Iris pigment epithelial cell (primary cell): ENCODE measurements around the gene KLF13.
A peak's percentile ranks its signal among the peaks of the same experiment; 100 is the strongest.

ENCODE experiments used
- DNase-seq: peaks from one replicate; pipeline ENCODE4 v3.0.0-alpha.2; 2011; ENCODE audit warnings: low read depth

Gene KLF13

GRCh38 chr15:31317017-31317416, 9.6 kb upstream of the KLF13 start:
- no peak for DNase-seq

DNA sequence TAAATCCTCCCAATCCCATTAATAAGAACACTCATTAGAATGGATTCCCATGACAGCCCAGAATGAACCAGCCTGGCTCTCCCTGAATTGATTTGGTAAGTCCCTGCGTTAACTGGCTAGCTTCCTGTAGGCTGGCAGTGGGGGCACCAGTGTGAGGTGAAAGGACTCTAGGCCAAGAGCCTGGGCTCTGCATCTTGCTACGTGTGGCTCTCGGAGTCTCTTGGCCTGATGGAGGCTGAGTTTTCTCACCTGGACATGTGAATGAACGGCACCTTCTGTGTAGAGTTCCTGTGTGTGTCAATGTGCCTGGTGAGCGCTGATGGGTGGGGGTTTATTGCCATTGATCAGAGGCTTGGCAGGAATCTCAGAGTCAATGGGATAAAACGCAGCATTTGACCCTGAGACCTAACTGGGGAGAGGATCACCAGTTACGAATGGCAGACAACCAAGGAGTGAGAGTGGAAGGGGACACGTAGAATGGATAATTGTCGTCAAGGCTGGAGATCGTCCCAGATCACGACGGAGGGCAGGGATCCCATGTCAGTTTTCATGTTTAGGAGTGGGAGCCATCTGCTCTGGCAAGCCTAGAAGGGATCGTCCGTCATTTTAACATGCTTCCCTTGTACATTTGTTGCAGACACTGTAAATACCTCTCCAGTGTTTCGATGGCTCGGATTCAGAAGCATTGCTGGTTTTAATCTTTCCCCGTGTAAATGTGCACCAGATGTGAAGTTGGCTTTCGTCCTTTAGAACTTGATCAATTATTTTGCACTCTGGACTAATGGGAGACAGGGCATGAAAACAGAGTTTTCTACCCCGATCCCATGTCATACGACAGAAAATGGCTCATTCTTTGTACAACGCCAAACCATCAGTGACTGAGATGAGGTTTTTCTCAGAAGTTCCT, 9.0 kb upstream of the KLF13 start:
- DNase-seq = no peak

- no peak for DNase-seq
Measured at GRCh38 chr15:31318429-31318828, 8.2 kb upstream of the KLF13 start.

DNA sequence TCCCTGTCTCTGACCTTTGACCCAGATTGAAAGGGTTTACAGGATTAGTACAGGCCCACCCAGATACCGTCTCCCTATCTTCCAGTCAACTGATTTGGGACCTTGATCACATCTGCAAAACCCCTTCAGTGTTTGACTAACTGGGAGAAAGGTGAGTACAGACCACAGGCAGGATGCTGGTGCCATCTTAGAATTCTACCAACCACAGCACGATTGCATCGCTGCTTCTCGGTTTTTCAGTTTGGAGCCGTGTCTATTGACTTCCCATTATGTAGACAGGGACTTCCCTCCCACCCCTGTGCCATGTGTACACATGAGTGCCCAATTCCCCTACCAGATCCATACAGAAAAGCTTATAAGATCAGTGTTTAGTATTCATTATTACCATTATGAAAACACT, 6.6 kb upstream of the KLF13 start:
- no peak for DNase-seq

DNA sequence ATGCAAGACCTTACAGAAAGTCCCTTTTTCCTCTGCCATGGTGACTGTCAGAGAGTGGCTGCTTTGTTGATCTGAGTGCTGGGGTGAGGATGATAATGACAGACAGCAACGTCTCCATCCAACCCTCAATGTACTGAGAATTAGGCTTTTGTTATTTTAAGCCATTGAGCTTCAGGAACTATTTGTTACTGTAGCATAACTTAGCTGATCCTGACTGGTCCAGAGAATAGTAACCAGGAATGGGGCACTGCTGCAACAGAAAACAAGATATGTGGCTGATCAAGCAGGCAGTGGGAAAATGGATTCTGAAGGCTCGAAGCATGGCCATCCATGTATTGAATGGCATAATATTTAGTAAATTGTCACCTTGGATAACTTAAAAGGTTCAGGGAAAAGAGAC, 5.2 kb upstream of the KLF13 start:
- no peak for DNase-seq

- DNase-seq = no peak
Measured at GRCh38 chr15:31322504-31322903, 4.1 kb upstream of the KLF13 start.

DNA sequence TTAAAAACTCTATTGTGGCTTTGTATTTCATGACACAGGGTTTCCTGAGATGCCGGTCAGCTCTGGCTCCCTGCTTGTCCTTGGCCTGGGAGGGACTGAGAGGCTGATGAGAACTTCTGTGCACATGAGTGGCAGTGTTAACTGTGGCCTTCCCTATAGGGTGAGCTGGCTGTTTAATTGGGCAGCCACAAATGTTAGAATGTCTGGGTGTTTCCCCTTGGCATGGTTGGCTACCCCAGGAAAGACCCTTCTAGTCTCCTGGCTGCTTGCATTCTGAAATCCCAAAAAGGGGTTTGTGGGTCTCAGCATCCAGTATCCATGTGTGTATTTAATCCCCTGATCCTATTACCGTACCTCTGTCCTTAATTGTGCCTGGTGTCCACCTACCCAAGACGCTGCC, 3.0 kb upstream of the KLF13 start:
- no peak for DNase-seq

- DNase-seq = no peak
Measured at GRCh38 chr15:31324186-31324585, 2.4 kb upstream of the KLF13 start.

- no peak for DNase-seq
Measured at GRCh38 chr15:31324806-31325594, 1.6 kb upstream of the KLF13 start.

DNA sequence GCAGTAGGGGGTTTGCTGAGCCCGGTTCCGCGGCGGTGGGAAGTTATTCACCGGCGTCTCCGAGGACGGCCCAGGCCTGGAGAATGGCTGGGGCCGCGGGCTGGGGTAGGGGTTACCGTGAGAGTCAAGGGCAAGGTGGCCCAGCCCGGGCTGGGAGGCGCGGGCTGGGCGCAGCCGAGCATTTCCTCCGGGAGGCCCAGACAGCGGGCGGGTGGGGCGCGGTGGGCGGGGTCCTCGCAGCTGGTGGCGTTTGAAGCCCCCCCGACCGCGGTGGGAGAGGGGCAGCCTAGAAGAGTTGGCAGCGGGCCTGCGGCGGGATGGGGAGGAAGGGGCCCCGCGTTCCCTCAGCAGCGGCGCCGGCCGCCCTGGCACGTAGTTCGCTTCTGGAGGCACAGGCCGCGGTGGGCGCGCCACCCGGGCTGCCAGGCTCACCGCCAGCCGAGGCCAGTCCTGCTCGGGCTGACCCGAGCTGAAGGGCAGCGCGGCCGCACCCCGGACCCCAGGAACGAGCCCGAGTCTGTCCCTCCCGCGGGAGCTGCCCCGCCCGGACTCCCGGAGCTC, 960 bp upstream of the KLF13 start:
- peak; percentile 29 for DNase-seq

DNA sequence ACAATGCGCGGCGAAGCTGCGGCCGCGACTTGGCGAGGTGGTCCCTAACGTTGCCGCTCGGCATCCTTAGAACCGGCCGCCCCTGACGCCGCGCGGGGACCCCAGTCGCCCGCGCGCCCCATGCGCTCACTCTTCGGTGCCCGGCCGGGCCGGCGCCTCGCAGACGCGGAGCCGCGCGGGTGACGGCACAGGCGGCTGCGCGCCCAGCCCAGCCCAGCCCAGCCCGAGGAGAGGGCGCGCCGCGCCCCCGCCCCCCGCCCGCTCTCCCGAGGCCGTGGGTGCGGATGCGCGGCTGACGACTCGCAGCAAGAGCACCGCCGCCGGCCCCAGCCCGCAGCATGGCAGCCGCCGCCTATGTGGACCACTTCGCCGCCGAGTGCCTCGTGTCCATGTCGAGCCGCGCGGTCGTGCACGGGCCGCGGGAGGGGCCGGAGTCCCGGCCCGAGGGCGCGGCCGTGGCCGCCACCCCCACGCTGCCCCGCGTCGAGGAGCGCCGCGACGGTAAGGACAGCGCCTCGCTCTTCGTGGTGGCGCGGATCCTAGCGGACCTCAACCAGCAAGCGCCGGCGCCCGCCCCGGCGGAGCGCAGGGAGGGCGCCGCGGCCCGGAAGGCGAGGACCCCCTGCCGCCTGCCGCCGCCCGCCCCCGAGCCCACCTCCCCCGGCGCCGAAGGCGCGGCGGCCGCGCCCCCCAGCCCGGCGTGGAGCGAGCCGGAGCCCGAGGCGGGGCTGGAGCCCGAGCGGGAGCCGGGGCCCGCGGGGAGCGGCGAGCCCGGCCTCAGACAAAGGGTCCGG, 437 bp downstream of the KLF13 start:
- peak; percentile 69 for DNase-seq

GRCh38 chr15:31327669-31328427, 1.2 kb downstream of the KLF13 start:
- peak; percentile 45 for DNase-seq

DNA sequence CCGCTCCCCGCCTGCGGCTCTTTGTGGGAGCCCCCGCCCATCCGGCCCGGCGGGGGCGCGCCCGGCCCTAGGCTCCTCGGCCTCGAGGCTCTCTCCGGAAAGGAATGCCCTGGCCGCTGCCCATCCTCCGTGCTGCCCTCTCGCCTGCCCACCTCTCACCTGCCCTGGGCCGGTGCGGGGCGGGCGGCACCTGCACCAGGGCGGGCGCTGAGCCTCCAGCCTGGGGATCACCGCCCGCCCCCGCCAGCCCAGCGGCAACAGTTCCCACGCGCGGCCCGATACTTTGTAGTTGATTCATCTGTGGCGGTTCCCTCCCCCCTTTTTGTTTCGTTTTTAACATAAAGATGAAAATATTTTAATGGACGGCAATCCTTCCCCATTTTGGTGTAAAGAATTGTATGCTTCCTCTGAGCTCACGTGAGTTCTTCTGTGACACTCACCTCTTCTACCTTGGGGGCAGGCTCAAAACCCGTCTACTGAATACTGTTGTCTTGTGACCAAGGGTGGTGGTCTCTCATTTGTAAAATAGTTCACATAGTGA, 1.9 kb downstream of the KLF13 start:
- peak; percentile 70 for DNase-seq

DNA sequence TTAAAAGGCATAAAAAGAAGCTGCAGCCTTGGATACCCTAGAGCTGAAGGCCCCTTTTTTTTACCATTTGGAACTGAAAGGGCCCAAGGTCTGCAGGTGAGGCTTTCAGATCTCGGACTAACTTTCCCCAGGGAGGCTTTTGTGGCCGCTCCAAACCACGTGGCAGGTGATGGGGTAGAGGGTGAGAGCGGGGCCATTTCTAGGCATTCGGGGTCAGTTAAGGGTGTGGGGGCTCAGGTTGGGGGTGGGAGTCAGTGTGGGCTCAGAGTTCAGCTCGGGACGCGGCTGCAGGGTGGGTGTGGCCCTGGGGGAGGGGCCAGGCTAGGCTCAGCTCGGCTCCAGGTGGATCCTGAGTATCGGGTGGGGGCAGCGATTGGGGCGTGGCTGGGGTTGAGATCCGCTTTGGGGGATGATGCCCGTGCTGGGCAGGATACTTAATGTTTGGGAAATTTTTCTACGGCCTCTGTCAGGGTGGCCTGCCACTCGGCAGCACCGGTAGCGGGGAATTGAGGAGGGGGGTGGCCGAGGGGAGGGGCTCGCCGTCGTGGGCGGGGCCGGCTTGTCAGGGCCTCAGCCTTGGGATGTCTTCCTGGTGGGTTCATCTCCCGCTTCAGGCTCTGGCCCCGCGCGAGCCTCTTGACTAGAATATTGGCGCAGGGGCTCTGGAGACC, 2.5 kb downstream of the KLF13 start:
- no peak for DNase-seq

- DNase-seq = no peak
Measured at GRCh38 chr15:31329640-31330010, 3.0 kb downstream of the KLF13 start.

DNA sequence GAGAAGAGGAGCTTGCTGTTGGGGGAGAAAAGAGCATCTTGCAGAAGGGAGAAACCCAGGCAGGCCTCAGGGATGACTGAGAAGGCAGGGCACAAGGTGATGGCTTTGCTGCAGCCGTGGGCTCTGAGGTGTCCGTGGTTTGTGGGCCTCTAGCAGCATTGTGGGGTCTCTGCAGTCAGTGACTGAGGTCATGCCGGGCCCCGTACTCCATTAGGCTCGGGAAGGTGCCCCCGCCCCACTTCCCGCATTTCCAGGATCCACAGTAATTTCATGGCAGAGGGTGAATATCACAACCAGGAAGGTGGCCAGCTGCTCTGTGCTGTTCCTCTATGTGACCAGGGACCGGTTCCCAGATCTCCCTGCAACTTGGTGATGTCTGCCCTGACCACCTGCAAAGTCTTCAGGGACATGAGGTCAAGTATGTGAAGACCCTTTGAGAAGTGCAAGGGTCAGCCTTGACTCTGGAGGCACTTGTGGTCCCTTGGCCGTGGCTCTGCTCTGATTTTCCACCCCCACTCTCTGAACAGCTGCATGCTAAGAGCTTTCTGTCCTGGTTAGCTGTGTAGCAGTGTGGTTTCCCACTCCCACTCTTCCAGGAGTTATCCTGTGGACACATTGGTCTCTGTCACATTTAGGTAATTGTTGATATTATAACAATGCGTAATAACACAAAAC, 3.6 kb downstream of the KLF13 start:
- DNase-seq = no peak

GRCh38 chr15:31330836-31331235, 4.2 kb downstream of the KLF13 start:
- DNase-seq = no peak

- DNase-seq = no peak
Measured at GRCh38 chr15:31331389-31331788, 4.8 kb downstream of the KLF13 start.

DNA sequence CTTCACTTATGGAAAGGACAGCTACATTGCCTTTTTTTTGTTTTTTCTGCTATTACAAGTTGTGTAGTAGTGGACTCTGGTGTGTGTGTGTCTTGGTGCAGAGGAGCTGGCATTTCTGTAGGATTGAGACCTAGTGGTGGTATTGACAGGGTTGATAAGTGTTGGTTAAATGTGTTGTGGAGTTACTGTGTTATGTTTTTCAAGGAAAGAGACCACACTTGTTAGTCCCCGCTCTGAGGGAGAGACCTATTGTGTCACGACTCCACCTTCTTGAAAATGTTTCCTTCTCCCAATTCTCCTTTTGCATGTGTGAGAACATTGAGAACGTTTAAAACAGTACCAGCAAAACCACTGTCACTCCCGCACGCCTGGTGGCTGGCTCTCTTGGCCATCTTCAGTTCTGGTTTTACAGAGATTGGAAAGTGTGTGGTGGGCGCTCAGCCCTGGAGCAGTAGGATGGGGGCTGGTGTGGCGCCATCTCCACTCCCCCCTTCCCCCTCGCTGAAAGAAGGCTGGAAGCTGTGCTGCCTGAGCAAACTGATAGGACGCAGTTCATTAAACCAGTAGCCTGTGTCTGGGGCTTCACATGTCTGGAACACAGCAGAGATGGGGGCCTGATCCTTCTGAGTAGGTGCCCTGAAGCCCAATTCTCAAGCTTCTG, 5.5 kb downstream of the KLF13 start:
- DNase-seq = no peak
